ENCODE measurements around the gene JADE1.

JADE1 gene

DNA sequence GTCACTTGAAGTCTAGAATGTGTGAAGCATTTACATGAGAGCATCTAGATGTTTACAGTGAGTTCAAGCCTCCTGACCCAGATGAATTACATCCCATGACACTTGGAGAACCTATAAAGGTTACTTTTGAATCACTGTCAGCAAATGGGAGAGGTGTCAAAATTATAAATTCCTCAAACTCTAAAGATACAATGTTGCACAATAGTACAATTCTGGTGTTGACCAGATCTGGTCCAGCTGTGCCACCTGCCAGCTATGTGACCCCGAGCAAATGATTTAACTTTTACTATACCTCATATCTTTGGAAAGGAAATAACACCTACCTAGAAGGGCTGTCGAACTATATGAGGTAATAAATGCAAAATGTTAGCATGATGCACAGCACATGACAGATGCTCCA is 69.8 kb downstream of the JADE1 start:
- DNase-seq (ENCODE audit: low spot score), result no peak

DNA sequence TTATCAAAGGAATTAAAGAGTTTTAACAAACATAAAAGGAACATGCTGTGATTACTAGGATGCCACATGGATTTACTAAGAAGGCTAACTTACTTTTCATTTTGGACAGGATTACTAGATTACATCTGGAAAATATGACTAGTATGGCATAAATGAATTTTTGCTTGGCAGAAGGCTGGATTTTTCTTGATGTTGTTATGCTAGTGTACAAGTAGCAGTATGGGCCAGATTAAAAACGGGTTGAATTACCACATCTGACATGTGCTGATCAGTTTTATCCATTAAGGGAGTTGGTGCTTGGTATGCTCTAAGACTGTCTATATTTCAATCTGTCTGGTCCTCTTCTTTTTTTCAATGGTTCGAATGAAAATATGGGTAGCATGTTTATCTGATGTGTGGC is 70.5 kb downstream of the JADE1 start:
- DNase-seq (ENCODE audit: low spot score), result no peak

DNA sequence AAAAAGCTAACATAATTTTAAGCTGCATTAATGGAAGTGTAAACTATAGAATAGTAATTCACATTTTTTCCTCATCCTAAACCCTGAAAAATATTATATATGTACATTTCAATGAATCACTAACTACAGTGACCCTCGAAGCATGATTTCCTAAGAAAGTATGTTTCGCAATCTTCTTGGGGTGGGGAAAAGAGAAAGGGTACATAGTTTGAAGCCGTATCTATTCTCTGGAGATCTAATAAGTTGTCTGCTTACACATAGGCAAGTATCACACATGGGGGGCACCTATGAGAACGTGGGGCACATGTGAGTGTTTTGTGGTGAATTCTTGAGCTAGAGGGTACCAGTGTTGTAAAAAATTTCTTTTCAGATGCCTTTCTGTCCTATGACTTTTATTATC is 71.2 kb downstream of the JADE1 start:
- DNase-seq (ENCODE audit: low spot score), result no peak

DNA sequence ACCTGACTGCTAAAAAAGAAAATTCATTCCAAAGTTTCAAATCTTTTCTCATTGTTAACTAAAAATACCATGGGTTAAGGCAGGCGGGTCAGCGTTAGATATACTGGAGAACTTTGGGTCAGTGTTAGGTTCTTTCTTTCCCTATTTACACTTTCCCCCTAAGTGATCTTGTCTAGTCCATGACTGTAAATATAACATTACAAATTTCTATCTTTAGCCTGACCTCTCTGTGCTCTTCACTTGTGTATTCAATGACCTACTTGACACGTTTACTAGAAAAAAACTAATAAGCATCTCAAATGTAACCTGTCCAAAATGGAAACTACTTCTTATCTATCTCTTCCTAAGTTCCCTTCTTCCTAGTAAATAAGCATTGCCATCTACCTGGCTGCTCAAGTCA is 95.3 kb downstream of the JADE1 start:
- DNase-seq (ENCODE audit: low spot score), result no peak

DNA sequence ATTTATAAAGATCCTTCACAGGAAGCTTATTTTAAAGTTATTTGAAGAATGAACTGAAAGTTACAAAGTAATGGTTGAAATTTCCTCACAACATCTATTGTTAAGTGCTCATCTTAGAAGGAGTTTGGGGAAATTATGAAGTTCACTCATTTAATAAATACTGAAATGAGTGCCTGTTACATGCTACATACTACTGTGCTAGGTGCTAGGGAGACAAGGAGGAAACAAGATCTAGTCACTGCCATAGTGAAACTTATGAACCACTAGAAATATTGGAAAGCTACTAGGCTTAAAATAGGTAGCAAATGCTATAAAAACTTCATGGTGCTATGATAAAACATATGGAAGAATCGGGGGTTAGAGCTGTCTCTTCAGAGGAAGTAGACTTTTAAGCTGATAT is 97.1 kb downstream of the JADE1 start:
- no peak for DNase-seq (ENCODE audit: low spot score)

DNA sequence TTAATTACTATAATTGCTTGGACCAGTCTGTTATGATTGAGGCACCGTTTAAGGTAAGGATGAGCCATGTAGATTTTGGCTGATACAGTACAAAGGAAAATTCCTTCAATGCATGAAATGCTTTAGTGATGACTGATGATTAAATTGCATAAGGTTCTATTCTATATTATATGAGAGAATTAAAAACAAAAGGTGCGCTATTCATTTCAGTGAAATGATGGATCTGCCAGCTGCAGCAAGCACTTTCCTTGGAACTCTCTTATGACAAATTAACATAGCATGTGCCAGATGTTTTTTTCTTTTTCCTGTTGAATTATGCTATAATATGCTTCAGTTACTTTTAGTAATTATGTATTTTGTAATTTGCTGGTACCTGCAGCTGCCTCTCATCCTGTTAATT is 98.5 kb downstream of the JADE1 start:
- DNase-seq (ENCODE audit: low spot score), result no peak

DNA sequence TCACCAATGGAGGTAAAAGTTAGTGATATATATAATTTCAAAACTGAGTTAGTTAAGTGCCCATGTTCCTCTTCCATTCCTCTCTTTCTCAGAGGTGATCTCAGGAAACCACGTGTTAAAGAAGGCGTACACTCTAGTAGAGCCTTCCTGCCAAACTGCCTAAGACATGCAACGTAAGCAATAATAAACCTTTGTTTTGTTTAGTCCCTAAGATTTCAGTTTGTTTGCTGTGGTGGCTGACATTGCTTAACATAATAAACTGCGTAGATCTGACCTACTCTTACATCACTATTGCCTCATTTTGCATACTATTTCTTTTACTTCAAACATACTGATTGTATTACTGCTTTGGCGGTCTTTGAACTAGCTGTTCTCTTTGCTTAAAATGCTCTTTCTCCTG is 99.2 kb downstream of the JADE1 start:
- DNase-seq (ENCODE audit: low spot score), result no peak

DNA sequence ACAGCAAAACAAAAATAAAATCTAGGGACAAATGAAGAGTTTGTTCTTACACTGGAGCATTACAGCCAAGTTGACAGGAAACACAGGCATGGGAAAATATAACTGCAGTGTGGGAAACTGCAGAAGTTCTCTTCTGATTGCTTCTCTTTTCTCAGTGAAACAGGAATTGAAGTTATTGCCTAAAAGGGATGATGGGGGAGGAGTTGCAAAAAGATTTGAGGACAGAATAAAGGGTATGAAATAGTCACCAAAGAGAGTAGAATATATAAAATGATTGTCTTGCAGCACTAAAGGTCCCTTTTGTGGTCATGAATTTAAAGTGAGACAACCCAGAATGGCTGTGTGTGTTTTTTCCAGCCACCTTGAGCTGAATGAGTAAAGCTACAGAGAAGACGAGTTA is 103.7 kb downstream of the JADE1 start:
- DNase-seq (ENCODE audit: low spot score), result no peak

DNA sequence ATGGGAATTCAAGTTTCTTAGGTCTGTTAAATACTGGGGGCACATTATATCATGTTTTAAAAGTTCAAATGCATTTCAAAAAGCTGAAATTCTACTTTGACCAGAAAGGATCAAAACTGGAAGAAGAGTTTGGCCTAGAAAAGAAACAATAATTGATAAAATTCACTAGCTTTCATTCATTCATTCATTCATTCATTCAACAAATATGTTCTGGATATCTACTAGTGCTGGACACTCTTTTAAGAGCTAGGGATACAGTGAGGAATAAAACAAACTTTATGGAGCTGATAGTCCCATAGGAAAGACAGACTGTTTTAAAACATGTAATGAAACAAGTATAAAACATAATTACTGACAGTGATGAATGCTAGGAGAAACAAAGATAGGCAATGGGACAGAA is 106.0 kb downstream of the JADE1 start:
- DNase-seq (ENCODE audit: low spot score), result no peak

DNA sequence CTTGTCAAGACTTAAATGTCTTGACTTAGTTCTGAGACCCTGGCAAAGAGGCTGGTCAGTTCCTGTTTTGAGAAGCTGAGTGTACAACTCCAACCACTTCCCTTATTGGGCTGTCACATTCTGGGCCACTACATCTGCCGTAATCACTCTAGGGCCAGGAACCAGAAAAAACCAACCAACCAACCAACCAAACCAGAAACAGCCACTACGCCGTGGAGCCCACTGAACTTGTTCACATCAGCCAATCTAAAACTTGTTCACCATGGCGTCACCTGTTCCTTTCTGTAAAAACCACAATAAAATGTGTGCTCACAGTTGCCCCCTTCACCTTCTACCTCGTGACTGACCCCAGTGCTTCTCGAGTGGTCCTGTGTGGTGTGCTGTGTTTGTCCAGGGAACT is 107.3 kb downstream of the JADE1 start:
- no peak for DNase-seq (ENCODE audit: low spot score)

DNA sequence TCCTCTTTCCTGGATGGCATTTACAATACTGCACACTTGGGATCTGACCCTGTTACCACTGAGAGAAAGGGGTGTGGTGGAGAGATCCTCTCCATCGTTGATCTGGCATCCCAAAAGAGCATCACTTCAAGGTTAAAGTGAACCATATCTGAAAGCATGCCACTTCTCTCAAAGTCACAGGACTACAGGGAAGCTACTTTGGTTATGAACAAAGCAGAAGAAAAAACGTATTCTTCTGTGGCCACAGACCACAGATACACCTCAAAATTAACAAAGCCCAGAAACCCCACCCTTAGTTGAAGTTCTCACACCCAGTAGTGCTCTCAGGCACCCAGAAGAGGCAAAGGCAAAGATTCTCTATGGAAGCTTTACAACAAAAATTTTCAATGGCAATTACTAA is 108.3 kb downstream of the JADE1 start:
- no peak for DNase-seq (ENCODE audit: low spot score)

DNA sequence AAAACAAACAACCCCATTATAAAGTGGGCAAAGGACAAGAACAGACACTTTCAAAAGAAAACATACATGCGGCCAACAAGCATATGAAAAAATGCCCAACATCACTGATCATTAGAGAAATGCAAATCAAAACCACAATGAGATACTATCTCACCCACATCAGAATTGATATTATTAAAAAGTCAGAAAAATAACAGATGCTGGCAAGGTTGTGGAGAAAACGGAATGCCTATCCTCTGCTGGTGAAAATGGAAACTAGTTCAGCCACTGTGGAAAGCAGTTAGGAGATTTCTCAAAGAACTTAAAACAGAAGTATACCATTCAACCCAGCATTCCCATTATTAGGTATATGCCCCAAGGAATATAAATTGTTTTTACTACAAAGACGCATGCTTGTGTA is 112.5 kb downstream of the JADE1 start:
- DNase-seq (ENCODE audit: low spot score), result no peak

Data from GM03348 (cell line).